IPS-11a (cell line): ENCODE measurements around the gene SYCE3.

Experiments
- H3K4me3 ChIP-seq: one replicate; pipeline ENCODE4 v1.5.1; 2013; ENCODE audit warnings: low read depth, low read length, control low read depth

The SYCE3 gene

DNA sequence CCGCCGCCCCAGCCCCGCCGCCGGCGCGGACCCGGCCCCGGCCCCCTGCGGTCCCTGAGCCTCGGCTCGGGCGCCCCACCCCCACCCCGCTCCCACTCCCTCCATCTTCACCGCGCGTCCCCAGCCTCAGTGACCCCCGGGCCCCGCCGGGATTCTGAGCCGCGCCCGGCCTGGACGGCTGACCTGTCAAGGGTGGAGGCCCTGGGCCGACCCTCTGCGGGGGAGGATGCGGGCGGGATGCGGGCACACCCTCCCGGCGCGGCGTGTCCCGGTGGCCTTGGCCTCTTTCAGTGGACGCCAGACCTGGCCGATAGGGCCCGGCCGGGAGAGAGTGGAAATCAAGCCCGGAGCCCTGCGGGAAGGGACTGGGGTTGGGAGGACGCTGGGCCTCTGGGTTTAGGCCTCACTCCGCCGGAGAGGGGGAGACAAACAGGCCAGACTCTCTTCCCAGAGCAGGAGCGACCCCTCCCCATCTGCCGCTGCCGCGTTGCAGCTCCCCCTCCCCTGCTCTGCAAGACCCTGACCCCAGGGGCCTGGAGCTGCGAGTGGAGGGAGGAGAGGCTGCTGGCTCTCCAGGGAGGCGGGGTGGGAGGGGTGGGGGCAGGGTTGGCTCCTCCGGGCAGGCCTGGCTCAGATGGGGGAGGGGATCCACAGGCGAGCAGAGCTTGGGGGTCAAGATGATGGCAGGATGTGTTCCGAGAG, 38.4 kb upstream of the SYCE3 start:
- H3K4me3 ChIP-seq: peak overlapping the region; percentile 6

DNA sequence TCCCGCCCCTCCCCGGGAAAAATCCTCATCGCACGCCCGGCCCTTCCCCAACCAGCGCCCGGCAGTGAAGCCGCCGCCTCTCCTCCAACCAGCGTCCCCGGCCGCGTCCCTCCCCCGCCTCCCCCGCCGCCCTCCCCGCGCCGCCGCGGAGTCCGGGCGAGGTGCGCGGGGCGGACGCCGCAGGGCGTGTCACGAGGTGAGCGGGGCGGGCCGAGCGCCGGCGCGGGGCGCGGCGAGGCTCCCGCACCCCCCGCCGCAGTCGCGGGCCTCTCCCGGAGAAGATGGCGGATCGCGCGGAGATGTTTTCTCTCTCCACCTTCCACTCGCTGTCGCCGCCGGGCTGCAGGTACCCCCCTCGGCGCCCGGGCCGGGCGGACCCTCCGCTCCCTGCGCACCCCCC, 37.8 kb upstream of the SYCE3 start, which contains the start of gene MAPK8IP2:
Gene MAPK8IP2, plus strand, starts transcription at position 256 of the 400 bp plus-strand sequence. Its CDS starts 26 bp downstream, at position 282.
- peak within 1 kb of the TSS; percentile 17 for H3K4me3 ChIP-seq

DNA sequence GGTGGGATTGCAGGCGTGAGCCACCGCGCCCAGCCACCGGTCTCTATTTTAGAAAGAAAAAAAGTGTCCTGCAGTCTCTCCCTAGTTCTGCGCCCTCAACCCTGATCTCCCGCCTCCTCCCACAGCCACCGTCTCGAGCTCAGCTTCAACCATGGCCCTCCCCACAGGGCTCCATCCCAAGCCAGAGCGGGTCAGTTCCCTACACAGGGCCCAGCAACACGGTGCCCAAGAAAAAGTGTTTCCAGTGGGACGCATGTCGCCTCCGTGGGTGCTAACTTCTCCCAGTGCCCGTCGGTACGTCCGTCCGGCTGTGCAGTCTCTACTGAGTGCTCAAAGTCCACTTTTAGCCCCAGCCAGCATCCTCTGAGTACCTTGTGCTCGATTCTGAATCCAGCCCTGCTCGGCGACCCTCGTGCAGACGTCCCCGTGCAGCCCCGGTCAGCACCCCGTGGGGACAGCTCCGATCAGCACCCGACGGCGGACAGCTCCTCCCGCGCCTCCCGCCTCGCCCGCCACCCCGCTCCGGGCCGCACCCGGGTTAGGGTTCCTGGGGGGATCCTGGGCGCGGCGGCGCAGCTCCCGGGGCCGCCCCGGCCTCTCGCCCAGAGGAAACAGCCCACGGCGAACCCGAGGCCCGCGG, 37.2 kb upstream of the SYCE3 start:
- H3K4me3 ChIP-seq: no peak overlapping the region

DNA sequence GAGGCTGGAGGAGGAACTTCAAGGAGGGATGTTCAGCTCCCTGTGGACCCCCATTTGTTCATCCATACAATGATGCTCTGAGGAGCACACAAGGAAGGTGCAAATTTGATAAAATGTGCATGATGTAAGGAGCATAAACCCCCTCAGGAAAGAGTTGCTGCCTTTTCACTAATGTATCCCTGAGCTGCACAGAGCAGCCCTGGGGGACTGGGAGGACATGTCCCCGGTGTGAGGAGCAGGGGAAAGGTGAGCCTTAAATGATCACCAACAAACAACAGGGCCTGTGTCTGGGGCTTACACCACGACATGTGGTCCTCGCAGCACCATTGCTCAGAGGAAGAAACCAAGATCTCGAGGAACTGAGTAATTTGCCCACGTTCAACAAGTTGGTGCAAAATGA, 34.4 kb upstream of the SYCE3 start:
- no peak overlapping the region for H3K4me3 ChIP-seq

DNA sequence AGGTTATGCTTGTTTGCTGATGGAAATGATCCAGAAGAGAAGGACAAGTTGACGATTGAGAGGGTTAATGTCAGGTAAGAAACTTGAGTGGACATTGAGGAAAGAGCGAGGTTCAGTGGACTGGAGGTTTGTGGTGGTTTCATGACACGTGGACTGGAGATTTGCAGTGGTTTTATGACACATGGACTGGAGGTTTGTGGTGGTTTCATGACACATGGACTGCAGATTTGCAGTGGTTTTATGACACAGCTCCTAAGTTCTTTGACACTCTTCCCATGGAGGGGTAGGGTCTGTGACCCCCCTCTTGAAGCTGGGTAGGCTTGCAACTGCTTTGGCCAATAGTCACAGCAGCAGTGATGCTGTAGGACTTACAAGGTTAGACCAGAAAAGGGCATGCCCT, 32.5 kb upstream of the SYCE3 start:
- H3K4me3 ChIP-seq: no peak overlapping the region

DNA sequence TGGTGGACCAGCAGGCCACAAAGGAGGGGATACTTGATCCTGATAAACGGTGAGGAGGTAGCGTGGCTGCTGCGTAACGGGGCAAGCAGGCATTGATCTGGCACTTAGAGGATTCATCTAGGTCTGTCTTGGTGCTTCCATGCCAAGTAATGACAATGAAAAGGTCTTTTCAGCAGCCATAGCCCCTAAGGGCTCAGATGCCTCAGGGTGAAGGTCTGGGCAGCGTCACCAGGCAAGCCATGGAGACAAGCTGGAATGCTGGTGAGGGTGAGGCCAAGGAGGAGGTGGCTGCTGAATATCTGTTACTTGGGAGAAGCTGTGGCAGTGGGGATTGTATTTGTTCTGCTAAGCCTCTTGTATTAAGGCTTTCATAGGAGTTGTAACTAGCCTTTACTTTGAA, 24.7 kb upstream of the SYCE3 start:
- no peak overlapping the region for H3K4me3 ChIP-seq

DNA sequence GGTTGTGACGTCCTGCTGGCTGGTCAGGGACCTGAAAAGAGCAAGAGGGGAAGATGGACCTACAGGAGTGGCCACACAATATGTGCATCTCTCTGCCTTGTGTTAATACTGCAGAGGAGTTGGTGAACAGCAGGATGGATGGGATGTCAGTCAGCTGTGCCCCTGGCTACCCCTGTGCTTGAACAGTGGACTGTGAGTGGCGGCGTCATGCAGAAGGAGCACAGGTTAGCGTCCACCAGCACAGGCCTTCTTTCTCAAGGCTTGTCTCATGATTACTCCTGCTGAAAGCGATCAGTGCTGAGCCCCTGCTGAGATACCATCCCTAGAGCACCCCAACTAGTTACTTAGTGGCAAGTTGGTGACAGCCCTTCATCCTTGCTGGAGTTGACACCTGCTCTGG, 23.7 kb upstream of the SYCE3 start:
- H3K4me3 ChIP-seq: no peak overlapping the region

DNA sequence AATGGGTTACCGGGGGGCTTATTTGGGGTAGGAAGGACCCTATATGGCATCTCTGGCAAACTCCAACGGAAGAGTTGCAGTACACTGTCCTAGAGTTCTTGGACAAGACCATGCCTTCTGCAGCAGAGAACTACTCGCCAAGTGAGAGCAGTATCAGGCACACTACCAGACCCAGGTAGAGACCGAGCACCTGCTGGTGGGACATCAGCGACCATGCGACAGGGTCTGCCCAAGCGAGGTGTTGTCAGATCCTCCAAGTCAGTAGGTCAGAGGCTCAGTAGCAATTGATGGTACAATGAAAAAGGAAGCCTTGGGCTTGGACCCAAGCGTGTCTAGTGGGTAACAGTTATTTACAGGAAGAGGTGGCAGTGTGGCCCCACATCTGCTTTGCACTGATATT, 23.1 kb upstream of the SYCE3 start:
- no peak overlapping the region for H3K4me3 ChIP-seq

DNA sequence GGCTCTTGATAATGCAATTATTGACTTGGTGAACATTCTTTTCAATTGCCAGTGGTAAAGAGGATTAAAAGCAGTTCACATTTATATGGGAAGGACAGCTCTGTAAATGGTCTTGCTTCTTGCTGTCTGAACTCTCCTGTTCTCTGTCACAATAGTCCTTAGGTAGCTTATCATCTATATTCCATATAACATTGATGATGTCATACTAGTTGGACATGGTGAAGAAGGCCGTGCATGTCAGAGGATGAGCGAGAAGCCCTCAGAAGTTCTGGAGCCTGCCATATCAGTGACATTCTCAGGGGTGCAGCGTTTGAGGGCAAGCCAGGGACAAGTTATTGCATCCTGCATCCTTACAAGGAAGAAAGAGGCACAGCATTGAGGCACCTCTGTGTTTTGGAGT, 22.5 kb upstream of the SYCE3 start:
- no peak overlapping the region for H3K4me3 ChIP-seq

DNA sequence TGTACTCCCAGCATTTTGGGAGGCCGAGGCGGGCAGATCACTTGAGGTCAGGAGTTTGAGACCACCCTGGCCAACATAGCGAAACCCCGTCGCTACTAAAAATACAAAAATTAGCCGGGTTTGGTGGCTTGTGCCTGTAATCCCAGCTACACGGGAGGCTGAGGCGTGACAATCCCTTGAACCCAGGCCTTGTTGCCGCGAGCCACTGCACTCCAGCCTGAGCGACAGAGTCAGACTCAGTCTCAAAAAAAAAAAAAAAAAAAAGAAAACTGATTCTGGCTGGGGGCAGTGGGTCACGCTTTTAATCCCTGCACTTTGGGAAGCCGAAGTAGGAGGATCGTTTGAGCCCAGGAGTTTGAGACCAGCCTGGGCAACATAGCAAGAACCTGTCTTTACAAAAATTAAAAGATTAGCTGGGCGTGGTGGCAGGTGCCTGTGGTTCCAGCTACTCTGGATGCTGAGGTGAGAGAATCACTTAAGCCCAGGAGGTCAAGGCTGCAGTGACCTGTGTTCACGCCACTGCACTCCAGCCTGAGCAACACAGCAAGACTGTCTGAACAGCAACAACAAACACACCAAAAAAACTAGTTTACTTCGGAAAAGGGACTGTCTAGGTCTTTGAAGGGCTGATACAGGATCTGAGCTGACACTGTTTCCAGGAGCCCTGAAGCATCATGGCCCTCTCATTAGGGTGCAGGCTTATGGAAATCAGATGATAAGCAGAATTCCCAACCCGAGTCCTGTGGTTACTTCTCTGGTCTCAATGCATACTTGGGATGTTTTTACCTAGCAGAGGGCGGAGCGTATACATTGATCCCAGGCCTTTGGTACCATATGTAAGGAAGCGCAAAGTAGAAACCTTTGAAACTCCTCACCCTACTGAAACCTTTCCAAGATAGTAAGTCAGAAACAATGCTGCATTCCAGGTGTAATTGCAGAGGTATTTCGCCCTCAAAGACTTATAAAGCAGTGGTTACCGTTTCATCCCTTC, 21.7 kb upstream of the SYCE3 start:
- no peak overlapping the region for H3K4me3 ChIP-seq

DNA sequence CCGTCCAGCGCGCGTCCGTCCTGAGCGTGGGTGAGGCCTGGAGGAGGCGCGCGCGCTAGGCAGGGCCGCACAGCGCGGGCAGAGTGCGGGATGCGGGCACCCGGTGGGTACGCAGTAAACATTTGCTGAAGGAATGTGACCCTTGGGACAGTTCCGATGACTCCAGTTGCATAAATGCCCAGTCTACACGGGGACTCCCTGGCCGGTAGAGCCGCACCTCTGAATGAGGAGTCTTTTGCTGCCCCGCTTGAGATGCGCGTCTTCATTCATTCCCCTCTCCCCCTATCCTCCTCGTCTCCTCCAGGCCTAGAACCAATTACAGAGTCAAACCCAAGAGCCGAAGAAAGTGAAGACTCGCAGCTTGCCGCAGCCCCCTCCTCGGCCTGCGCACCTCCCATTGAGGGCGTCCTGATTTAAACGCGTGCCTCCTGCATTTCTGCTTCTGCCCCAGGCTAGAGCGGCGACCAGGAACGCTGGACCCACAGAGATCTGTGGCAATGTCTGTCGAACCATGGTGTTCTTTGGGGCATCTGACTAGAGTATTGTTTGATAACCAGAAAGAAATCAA, 20.7 kb upstream of the SYCE3 start:
- peak overlapping the region; percentile 47 for H3K4me3 ChIP-seq

DNA sequence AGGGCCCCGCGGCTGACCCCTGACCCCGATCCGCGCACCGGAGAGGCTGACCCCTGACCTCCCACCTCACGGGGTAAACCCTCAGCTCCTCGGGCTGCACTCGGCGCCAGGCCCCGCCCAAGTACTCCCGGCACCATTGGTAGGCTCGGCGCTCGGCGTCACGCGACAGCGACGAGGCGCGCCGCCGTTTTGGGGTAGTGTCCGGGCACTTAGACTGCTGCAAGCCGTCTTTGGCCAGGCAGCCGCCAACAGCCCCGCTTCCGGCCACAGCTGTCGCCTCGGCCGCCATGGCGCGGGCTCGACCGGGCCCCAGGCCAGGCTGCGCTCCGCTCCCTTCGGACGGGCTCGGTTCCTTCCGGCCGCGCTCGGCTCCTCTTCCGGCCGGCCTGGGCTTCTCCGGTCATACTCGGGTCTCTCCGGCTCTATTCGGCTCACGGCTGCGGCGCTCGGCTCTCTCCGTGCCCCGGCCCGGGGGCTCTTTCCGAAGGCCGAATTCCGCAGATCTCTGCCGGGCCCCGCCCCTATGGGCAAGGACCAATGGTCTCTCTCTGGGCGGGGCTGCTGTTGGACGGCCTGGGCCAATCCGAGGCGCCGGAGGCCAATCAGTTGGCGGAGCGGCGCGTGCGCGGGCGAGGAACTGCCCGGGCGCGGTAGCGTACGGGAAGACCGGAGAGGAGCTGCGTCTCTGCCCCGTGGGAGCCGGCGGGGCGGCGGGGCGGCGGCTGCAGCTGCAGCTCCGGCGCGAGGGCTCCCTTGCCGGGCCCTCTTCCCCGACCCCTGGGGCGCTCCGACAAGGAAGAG, 20.0 kb upstream of the SYCE3 start, which contains the start of gene CHKB:
Gene CHKB, minus strand, starts transcription at position 357 of the 801 bp plus-strand sequence. Its CDS starts 68 bp downstream, at position 289.
- peak within 1 kb of the TSS; percentile 81 for H3K4me3 ChIP-seq

DNA sequence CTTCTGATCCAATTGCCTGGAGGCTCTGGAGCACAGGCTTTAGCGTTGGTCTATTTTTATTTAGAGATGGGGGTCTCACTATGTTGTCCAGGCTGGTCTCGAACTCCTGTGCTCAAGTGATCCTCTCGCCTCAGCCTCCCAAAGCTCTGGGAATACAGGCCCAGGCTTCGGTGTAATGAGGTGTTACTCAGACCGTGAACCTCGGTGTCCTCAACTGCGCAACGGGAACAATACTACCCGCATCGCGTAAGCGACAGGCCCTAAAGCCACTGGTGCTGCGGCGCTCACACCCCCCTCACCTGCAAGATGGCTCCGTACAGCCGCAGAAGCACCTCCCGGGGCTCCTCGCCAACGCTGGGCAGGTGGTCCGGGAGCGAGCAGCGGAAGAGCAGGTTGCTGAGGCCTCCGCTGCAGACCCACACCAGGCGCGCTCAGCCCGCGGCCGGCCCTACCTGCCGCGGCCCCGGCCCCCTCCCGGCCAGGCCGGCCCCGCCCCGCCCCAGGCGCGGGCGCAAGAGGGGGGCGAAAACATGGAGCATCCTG, 19.3 kb upstream of the SYCE3 start:
- H3K4me3 ChIP-seq: peak overlapping the region; percentile 81

DNA sequence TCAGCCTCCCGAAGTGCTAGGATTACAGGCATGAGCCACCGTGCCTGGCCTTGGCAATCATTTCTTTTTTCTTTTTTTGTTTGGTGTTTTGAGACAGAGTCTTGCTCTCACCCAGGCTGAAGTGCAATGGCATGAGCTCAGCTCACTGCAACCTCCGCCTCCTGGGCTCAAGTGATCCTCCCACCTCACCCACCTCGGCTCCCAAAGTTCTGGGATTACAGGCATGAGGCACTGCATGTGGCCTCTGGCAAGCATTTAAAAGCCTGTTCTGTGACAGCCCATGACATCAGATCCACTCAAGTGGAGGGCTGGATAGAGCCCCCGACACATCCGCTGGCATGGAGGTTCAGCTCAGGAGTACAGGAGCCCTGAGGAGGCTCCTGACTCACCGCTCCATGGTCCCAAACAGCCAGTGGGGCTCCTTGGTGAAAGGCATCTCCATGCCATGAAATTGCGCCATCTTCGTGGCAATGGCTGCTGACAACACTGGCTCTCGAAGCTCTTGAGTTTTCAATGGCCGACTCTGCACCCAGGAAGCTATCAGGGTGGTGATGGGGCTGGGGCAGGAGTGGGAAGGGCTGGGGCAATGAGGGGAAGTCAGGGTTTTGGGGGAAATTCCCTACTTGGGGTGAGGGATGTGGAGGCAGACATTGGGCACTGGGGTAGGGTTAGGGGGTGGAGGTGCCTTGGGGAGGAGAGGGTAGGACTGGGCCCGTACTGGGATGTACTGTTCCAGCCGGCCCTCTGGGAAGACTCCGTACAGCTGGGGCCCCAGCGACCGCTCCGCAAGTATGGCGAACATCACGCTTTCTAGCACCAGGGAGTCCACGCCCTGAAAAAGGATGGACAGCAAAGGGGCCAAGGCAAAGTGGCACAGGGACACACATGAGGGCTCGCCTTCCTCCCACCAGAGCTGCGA, 18.6 kb upstream of the SYCE3 start:
- peak overlapping the region; percentile 81 for H3K4me3 ChIP-seq

DNA sequence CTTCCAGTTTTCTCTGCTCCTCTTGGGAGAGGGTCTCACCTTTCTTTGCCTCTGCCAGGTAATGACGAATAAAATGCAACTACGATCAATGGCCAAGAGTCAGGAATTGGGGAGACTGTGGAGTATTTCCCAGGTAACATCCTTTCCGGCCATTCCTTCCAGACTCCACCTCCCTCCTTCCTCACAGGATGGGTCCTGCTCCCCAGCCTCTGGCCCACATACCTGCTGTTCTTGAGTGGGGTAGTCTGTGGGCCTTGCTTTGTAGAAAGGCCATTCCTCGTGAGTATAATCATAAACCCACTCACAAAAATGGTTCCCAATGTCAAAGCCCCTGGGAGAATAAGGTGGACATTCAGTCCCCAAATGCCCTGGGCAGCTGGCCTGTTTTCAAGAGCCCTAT, 17.0 kb upstream of the SYCE3 start:
- no peak overlapping the region for H3K4me3 ChIP-seq

DNA sequence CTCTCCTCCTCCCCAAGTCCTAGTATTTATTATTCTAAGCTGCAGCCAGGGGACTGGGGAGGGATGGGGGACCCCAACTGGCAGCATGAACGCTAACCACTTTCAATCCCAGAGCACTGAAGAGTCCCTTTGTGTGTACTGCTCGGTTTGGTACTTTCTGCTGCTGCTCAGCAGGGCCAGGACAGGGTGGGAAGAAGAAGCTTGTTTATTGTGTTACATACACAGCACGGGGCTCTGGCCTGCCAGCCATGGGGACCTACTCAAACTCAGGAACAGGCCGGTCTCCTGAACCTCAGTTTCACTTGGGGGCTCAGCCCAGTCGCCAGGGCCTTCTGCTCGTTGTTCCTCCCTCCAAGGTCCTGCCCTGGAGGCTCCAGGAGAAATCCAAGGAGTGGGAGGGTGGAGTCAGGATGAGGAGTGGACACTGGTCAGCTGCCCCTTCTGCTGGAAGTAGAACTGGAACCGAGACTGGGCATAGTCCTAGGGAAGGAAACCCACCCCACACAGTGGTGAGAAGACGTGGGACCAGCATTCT, 16.1 kb upstream of the SYCE3 start:
- no peak overlapping the region for H3K4me3 ChIP-seq

DNA sequence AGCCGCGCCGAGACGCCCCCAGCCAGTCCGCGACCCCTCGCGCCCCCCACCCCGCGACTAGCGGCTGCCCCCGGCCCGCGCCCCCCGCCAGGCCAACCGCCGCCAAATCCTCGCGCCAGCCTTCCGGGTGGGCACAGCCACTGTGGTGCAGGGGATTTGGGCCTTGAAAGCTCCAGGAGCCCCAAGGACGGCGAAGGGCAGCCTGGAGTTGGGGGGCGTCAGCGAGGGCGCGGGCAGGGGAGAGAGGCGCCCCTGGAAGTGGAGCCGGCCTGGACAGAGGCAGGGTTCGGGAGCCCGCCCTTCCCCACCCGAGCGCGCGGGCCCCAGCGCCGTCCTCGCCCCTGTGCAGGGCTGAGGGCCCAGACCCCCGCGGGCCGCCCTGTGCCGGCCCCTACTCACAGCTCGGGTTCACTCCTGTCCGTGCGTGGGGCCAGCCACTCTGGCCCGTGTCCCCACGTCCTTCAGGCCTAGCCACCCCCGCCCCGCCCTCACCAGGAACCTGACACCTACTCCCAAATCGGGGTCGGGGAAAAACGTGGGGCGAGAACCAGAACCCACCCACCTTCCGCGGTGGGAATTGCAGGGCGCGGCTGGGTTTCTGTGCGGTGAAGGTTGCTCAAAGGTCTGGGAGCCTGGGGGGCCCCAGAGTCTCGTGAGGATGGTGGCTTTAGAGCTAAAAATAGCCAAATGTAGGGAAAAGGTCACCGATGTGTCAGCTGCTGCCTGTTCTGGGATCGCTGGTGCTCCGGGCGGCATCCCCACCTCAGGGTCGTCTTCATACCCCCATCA, 15.5 kb upstream of the SYCE3 start, which contains the start of gene CPT1B:
Gene CPT1B, minus strand, starts transcription at position 441 of the 789 bp plus-strand sequence. CDS start 512 bp downstream, outside the sequence.
- no peak within 1 kb of the TSS for H3K4me3 ChIP-seq

DNA sequence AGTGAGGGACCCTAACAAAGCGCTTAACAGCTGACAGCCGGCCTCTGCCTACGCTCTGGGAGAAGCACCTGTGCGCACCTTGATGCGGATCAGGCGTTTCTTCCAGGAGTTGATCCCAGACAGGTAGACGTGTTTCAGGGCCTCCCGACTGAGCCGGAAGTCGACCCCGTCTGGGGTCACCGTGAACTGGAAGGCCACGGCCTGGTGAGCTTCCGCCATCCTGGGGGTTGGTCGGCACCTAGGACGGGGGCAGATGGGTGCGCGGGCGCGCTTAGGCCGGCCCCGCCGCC, 14.9 kb upstream of the SYCE3 start:
- no peak overlapping the region for H3K4me3 ChIP-seq
